C4-2B (cell line): ENCODE measurements around the gene RANBP2.

Experiments
- CTCF ChIP-seq: fragments of 450-650 bp; conservative IDR thresholded peaks from 2 replicates; pipeline ENCODE4 v1.5.1; 2017; ENCODE audit warnings: mild to moderate bottlenecking
- ZFX ChIP-seq: fragments of 450-650 bp; IDR thresholded peaks from 2 replicates; pipeline ENCODE4 v1.6.1; 2017

DNA sequence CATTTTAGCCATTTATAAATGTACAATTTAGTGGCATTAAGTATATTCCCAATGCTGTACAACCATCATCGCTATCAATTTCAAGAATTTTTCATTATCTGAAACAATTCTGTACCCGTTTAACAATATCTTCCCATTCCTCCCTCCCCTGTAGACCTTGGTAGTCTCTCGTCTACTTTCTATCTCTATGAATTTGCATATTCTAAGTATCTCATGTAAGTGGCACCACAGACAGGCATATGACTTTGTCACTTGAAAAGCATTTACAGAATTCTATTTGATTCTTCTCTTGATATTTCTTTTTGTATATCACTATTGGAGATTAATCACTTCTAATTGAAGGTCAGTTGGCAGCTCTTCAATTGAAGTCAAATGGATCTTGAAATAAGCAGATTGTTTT lies 115.3 kb downstream of the RANBP2 start:
- TF ChIP-seq CTCF = no peak
- no peak for TF ChIP-seq ZFX
